Neuronal stem cell (in vitro differentiated cells): ENCODE data around the gene KCNG4.
A peak's percentile ranks its signal among the peaks of the same experiment; 100 is the strongest.
"Not testable (repeated sequence)": the region's sequence is repeated elsewhere in the genome, so short reads cannot be mapped to it uniquely, and the experiment has no call there.

Experiments
- DNase-seq: peaks from one replicate; pipeline ENCODE4 v3.0.0-alpha.2; 2013; ENCODE audit warnings: low spot score
- H2AFZ ChIP-seq: one replicate; pipeline ENCODE4 v1.6.1; 2013; ENCODE audit warnings: mild to moderate bottlenecking, low read length, inconsistent platforms
- H2AK5ac ChIP-seq: 2 replicates; pipeline ENCODE4 v1.6.1; 2013; ENCODE audit warnings: low read depth, mild to moderate bottlenecking, inconsistent platforms, low read length, moderate library complexity, mixed read lengths
- H2BK120ac ChIP-seq: 2 replicates; pipeline ENCODE4 v1.6.1; 2013; ENCODE audit warnings: low read depth, mild to moderate bottlenecking, inconsistent platforms, low read length, moderate library complexity, mixed read lengths
- H2BK12ac ChIP-seq: one replicate; pipeline ENCODE4 v1.6.1; 2013; ENCODE audit warnings: low read length, inconsistent platforms
- H2BK15ac ChIP-seq: 2 replicates; pipeline ENCODE4 v1.6.1; 2013; ENCODE audit warnings: mild to moderate bottlenecking, low read length, inconsistent platforms, mixed read lengths
- H2BK5ac ChIP-seq: one replicate; pipeline ENCODE4 v1.6.1; 2013; ENCODE audit warnings: inconsistent platforms, mild to moderate bottlenecking, low read length, moderate library complexity
- H3K14ac ChIP-seq: one replicate; pipeline ENCODE4 v1.6.1; 2013; ENCODE audit warnings: low read length, inconsistent platforms
- H3K18ac ChIP-seq: 2 replicates; pipeline ENCODE4 v1.6.1; 2013; ENCODE audit warnings: low read length, inconsistent platforms
- H3K23ac ChIP-seq: 2 replicates; pipeline ENCODE4 v1.6.1; 2013; ENCODE audit warnings: low read depth, mild to moderate bottlenecking, mixed read lengths, low read length, inconsistent platforms; ENCODE audit not compliant: poor library complexity
- H3K27ac ChIP-seq: replicated peaks from 3 replicates; pipeline ENCODE4 v1.5.1; 2013; ENCODE audit warnings: low read length, inconsistent platforms
- H3K27me3 ChIP-seq, 3 experiments: 2 replicates each; pipeline ENCODE4 v1.6.1; 2013; ENCODE audit warnings: low read length in 3 of 3, mild to moderate bottlenecking in 2 of 3, inconsistent platforms in 1 of 3, low read depth in 1 of 3, mixed read lengths in 1 of 3, moderate library complexity in 1 of 3; ENCODE audit not compliant: control insufficient read depth in 3 of 3, insufficient read depth in 3 of 3
- H3K36me3 ChIP-seq, 2 donors: replicated peaks in 1 of 2; 2 replicates each; pipeline ENCODE4 v1.6.1; 2013; ENCODE audit warnings: low read length in 2 of 2; ENCODE audit not compliant: control insufficient read depth in 2 of 2, insufficient read depth in 2 of 2
- H3K4ac ChIP-seq: 2 replicates; pipeline ENCODE4 v1.6.1; 2013; ENCODE audit warnings: inconsistent platforms, mild to moderate bottlenecking, low read length, moderate library complexity
- H3K4me1 ChIP-seq, 2 donors: 1 replicate in 1 of 2; 2 replicates in 1 of 2; pipeline ENCODE4 v1.6.1; 2013; ENCODE audit warnings: low read length in 2 of 2, low read depth in 1 of 2; ENCODE audit not compliant: control insufficient read depth in 2 of 2, insufficient read depth in 1 of 2
- H3K4me2 ChIP-seq: one replicate; pipeline ENCODE4 v1.6.1; 2013; ENCODE audit warnings: mild to moderate bottlenecking, low read length, inconsistent platforms; ENCODE audit not compliant: insufficient read depth, poor library complexity, severe bottlenecking
- H3K4me3 ChIP-seq, 2 donors: 2 replicates each; pipeline ENCODE4 v1.5.1; 2013; ENCODE audit warnings: low read length in 2 of 2, mild to moderate bottlenecking in 2 of 2, inconsistent platforms in 1 of 2, moderate library complexity in 1 of 2
- H3K79me1 ChIP-seq: one replicate; pipeline ENCODE4 v1.6.1; 2013; ENCODE audit warnings: low read depth, mild to moderate bottlenecking, inconsistent platforms, low read length, moderate library complexity
- H3K9ac ChIP-seq: one replicate; pipeline ENCODE4 v1.6.1; 2013; ENCODE audit warnings: mild to moderate bottlenecking, low read depth, low read length, inconsistent platforms; ENCODE audit not compliant: poor library complexity
- H3K9me3 ChIP-seq, 2 donors: replicated peaks in 1 of 2; 2 replicates each; pipeline versions ENCODE3 to v1.6.1; 2013; ENCODE audit warnings: low read length in 2 of 2, mild to moderate bottlenecking in 2 of 2, inconsistent platforms in 1 of 2, low read depth in 1 of 2, mixed read lengths in 1 of 2, moderate library complexity in 1 of 2; ENCODE audit not compliant: control insufficient read depth in 2 of 2, insufficient read depth in 1 of 2
- H4K8ac ChIP-seq: one replicate; pipeline ENCODE4 v1.6.1; 2013; ENCODE audit warnings: low read depth, mild to moderate bottlenecking, inconsistent platforms, low read length, moderate library complexity
- H4K91ac ChIP-seq: one replicate; pipeline ENCODE4 v1.6.1; 2013; ENCODE audit warnings: low read length, low read depth, mild to moderate bottlenecking, inconsistent platforms; ENCODE audit not compliant: poor library complexity
- whole genome bisulfite sequencing, 2 donors: extraction: QIAGEN DNeasy Blood & Tissue Kit; methylation state at CpG; one replicate each; pipeline ENCODE4 v1.1.7; 2013; ENCODE audit warnings: missing lambda C conversion rate in 2 of 2, mixed read lengths in 1 of 2; ENCODE audit not compliant: insufficient read length in 2 of 2, insufficient replicate concordance in 1 of 2; ENCODE audit errors: extremely low coverage in 2 of 2; 5-methylcytosine and 5-hydroxymethylcytosine counted together

Gene KCNG4

DNA sequence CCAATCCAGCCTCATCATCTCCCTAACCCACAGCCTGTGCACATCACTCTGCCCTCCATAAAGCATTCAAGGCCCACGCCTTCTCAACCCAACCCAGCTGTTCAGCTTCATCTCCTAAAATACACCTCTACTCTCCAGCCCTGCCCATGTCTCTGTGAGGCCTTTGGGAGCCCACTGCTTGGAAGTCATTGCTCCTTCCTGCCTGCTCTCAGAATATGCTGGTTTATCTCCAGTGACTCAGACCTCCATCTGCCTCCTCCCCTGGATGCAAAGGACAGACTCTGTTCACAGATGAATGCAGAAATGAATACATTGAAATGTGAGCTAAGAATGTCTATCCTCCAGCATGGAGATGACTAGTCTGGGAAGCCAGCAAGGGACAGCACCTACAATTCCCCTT lies 19.0 kb downstream of the KCNG4 start:
- H3K4me3 ChIP-seq, result no peak overlapping the region
- DNase-seq, result no peak
- no peak overlapping the region for H2BK15ac ChIP-seq
- H3K79me1 ChIP-seq, result peaks cover 3% of the 10 kb centered on the region
- no peak overlapping the region for H3K4ac ChIP-seq
- no peak overlapping the region for H3K27ac ChIP-seq
- H3K36me3 ChIP-seq, result no peaks in the 10 kb centered on the region
- no peak overlapping the region for H3K14ac ChIP-seq
- H3K27me3 ChIP-seq, result peaks cover 0 to 5% (median 0%) of the 10 kb centered on the region in 3 experiments
- no peak overlapping the region for H3K23ac ChIP-seq
- H2BK120ac ChIP-seq, result no peak overlapping the region
- H3K18ac ChIP-seq, result no peak overlapping the region
- H3K9ac ChIP-seq, result no peak overlapping the region
- no peak overlapping the region for H2BK5ac ChIP-seq
- no peak overlapping the region for H2AK5ac ChIP-seq
- H2BK12ac ChIP-seq, result no peak overlapping the region
- no peak overlapping the region for H3K4me2 ChIP-seq
- no CpG with 5 or more reads among the region's 1 CpG for WGBS, 2 donors
- H2AFZ ChIP-seq, result no peak overlapping the region
- H3K9me3 ChIP-seq, result no peaks in the 10 kb centered on the region
- H4K91ac ChIP-seq, result no peak overlapping the region
- peaks cover 3 to 9% of the 10 kb centered on the region in 2 donors for H3K4me1 ChIP-seq
- H4K8ac ChIP-seq, result no peak overlapping the region

GRCh38 chr16:84218956-84219355 lies 20.9 kb downstream of the KCNG4 start:
- Histone ChIP-seq H3K14ac (no peak overlapping the region), H3K4me1 (peaks cover 3 to 9% of the 10 kb centered on the region in 2 donors), H3K23ac (no peak overlapping the region), H2AFZ (peak overlapping the region; percentile 37), H3K9me3 (no peaks in the 10 kb centered on the region), H2BK120ac (no peak overlapping the region), H3K27me3 (peaks cover 0 to 14% (median 0%) of the 10 kb centered on the region in 3 experiments), H3K18ac (no peak overlapping the region), H4K8ac (no peak overlapping the region), H2BK12ac (no peak overlapping the region), H3K36me3 (no peaks in the 10 kb centered on the region), H4K91ac (no peak overlapping the region), H2AK5ac (no peak overlapping the region), H3K9ac (no peak overlapping the region), H3K79me1 (peaks cover 3% of the 10 kb centered on the region), H2BK5ac (no peak overlapping the region), H3K4me3 (no peak overlapping the region), H3K4me2 (no peak overlapping the region), H2BK15ac (no peak overlapping the region), H3K4ac (no peak overlapping the region), H3K27ac (no peak overlapping the region)
- no peak for DNase-seq
- WGBS, 2 donors, result no CpG with 5 or more reads among the region's 6 CpGs

GRCh38 chr16:84218176-84218823 lies 21.5 kb downstream of the KCNG4 start:
- H2BK15ac ChIP-seq, result no peak overlapping the region

DNA sequence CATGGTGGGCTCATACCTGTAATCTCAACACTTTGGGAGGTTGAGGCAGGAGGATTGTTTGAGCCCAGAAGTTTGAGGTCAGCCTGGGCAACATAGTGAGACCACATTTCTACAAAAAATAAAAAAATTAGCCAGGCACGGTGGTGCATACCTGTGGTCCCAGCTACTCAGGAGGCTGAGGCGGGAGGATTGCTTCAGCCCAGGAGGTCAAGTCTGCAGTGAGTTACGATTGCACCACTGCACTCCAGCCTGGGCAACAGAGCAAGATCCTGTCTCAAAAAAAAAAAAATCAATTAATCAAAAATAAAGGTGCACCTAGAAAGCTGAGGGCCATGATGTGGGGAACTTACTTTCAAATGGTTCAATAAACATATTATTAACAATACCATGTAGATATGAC lies 23.7 kb downstream of the KCNG4 start:
- H3K27ac ChIP-seq, H2BK12ac ChIP-seq, H3K18ac ChIP-seq, H3K4me3 ChIP-seq, H2BK15ac ChIP-seq, H3K23ac ChIP-seq, H3K4me2 ChIP-seq, H3K14ac ChIP-seq, H3K4me1 ChIP-seq, H3K4ac ChIP-seq, H4K8ac ChIP-seq, H3K79me1 ChIP-seq, H2BK120ac ChIP-seq, H3K27me3 ChIP-seq, DNase-seq, H4K91ac ChIP-seq, H3K9me3 ChIP-seq, H2BK5ac ChIP-seq, H3K9ac ChIP-seq, H3K36me3 ChIP-seq, H2AK5ac ChIP-seq, H2AFZ ChIP-seq: not testable (repeated sequence)
- no CpG with 5 or more reads among the region's 3 CpGs for WGBS, 2 donors

More at GRCh38 chr16:84218176-84218823, 21.5 kb downstream of the KCNG4 start:
- H3K27ac ChIP-seq, result no peak overlapping the region
- no peak overlapping the region for H2BK5ac ChIP-seq
- peaks cover 0 to 14% (median 0%) of the 10 kb centered on the region in 3 experiments for H3K27me3 ChIP-seq
- no peak overlapping the region for H3K23ac ChIP-seq
- no peak overlapping the region for H3K18ac ChIP-seq
- no CpG with 5 or more reads among the region's 17 CpGs for WGBS, 2 donors
- H3K14ac ChIP-seq, result no peak overlapping the region
- H3K4ac ChIP-seq, result no peak overlapping the region
- H2AK5ac ChIP-seq, result no peak overlapping the region
- H2BK12ac ChIP-seq, result no peak overlapping the region
- H3K79me1 ChIP-seq, result peaks cover 3% of the 10 kb centered on the region
- H3K4me1 ChIP-seq, result peaks cover 3 to 9% of the 10 kb centered on the region in 2 donors
- no peak overlapping the region for H4K91ac ChIP-seq
- no peak overlapping the region for H3K4me3 ChIP-seq
- no peak overlapping the region for H4K8ac ChIP-seq
- H2BK120ac ChIP-seq, result no peak overlapping the region
- H3K9ac ChIP-seq, result no peak overlapping the region
- DNase-seq, result no peak
- H3K9me3 ChIP-seq, result no peaks in the 10 kb centered on the region
- no peak overlapping the region for H3K4me2 ChIP-seq
- H3K36me3 ChIP-seq, result no peaks in the 10 kb centered on the region
- H2AFZ ChIP-seq, result peak overlapping the region; percentile 37
